OCI-LY3 (cell line): ENCODE measurements around the gene APOLD1.

Experiments
- EZH2phosphoT487 ChIP-seq: fragments of 200-600 bp; shearing (Covaris generic); IDR thresholded peaks from 2 replicates; pipeline ENCODE4 v1.6.1; 2018; ENCODE audit warnings: antibody characterized with exemption, mixed run types, low read depth
- TF ChIP-seq, protein P1 (sequence below): fragments of 200-600, 300-600 bp; sonication (generic); IDR thresholded peaks from 2 replicates; pipeline ENCODE4 v1.5.1; 2014; ENCODE audit warnings: antibody characterized with exemption, low read length, low read depth

DNA sequence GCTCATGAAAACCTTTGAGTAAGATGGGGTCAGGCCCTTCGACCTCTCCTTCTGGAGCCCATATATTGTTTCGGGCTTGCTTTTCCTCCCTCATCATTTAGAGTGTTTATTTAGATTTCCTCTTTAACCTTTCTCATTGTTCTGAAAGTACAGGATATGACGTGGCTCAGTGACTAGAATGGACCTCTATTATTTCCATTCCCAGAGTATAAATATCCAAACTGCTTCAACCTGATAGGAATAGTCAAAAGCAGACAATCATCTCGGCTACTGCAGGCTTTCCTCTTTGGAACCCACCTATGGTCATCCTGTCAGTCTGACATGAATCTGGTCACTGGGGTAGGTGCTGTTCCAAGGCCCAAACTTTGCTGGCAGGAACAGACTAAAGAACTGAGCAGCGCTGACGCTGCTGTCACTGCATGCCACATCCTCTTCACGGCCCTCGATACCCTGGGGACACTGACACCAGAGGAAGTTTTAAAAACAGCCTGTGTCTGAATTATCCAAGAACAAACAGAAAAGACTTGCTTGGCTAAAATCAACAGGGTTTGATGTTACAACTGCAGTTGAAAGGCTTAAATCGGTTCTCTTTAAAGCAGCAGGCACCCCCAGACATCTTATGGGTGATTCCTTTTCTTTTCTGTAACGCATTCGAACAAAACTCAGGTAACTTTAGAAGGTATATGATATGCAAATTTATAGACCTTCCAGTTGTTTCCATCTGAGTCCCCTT is 22.7 kb downstream of the APOLD1 start:
- TF ChIP-seq, protein P1, sequence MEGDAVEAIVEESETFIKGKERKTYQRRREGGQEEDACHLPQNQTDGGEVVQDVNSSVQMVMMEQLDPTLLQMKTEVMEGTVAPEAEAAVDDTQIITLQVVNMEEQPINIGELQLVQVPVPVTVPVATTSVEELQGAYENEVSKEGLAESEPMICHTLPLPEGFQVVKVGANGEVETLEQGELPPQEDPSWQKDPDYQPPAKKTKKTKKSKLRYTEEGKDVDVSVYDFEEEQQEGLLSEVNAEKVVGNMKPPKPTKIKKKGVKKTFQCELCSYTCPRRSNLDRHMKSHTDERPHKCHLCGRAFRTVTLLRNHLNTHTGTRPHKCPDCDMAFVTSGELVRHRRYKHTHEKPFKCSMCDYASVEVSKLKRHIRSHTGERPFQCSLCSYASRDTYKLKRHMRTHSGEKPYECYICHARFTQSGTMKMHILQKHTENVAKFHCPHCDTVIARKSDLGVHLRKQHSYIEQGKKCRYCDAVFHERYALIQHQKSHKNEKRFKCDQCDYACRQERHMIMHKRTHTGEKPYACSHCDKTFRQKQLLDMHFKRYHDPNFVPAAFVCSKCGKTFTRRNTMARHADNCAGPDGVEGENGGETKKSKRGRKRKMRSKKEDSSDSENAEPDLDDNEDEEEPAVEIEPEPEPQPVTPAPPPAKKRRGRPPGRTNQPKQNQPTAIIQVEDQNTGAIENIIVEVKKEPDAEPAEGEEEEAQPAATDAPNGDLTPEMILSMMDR = no peak
- TF ChIP-seq EZH2phosphoT487 = no peak
